Measurements from ENCODE around the gene SCPEP1. TPM values are rescaled to one million over a fixed set of nuclear protein-coding genes. Genes with fewer than 3 reads are reported as not detected.
"Not testable (repeated sequence)": the region's sequence is repeated elsewhere in the genome, so short reads cannot be mapped to it uniquely, and the experiment has no call there.

Gene SCPEP1
- total RNA-seq, 1 experiment from 2014 or later: 19.4 TPM

DNA sequence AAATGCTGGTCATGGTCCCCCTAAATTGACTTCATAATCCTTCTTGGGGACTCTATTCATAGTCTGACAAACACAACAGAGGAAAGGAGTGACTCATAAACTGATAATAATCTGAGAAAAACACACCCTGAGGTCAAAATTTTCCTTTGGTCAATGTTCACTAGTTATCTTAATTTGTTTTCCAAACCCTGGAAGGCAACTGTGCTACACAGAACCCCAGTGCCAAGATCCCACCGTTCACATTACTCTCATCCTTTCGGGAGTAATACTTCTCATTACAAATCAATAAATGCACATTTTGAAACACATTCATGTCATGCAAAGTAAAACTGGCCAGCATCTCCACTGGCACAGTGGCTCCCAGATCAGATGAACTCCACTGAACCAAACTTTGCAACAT is 40.2 kb upstream of the SCPEP1 start:
- Histone ChIP-seq H3K4me2 (peak overlapping the region; percentile 13; the same call in 1 of the 2 replicates), H2AFZ (no peak overlapping the region), H3K9me2 (ENCODE audit: insufficient read depth) (no peaks in the 10 kb centered on the region), H3F3A (ENCODE audit: insufficient read depth, low read depth) (peaks cover 15% of the 10 kb centered on the region), H3K9me3 (ENCODE audit: insufficient read depth, low read depth) (peaks cover 3% of the 10 kb centered on the region; the same call in 1 of the 2 replicates), H3K4me3 (no peak overlapping the region), H3K4me1 (replicated peaks; ENCODE audit: insufficient read depth) (peaks cover 19% of the 10 kb centered on the region), H3K27ac (peak overlapping the region; percentile 9; the same call in 1 of the 2 replicates), H4K20me1 (ENCODE audit: insufficient read depth) (no peaks in the 10 kb centered on the region), H3K27me3 (ENCODE audit: insufficient read depth, low read depth) (no peaks in the 10 kb centered on the region), H3K79me2 (ENCODE audit: low read depth) (no peaks in the 10 kb centered on the region), H3K36me3 (ENCODE audit: low read depth) (peaks cover 51% of the 10 kb centered on the region)
- POLR2A ChIA-PET (ENCODE audit: unreplicated experiment): no interaction called here
- CTCF ChIA-PET: interaction anchor here (0.6 to 0.7 kb wide), 2 partner anchors 118 to 119 kb away, joined by 3 read pairs; no protein-coding TSS in a partner anchor
- DNase-seq: peak in 1 of 2 experiments; percentile 61
- no TSS peak for BruUV-seq (replicated peaks)
- TF ChIP-seq, protein P1, sequence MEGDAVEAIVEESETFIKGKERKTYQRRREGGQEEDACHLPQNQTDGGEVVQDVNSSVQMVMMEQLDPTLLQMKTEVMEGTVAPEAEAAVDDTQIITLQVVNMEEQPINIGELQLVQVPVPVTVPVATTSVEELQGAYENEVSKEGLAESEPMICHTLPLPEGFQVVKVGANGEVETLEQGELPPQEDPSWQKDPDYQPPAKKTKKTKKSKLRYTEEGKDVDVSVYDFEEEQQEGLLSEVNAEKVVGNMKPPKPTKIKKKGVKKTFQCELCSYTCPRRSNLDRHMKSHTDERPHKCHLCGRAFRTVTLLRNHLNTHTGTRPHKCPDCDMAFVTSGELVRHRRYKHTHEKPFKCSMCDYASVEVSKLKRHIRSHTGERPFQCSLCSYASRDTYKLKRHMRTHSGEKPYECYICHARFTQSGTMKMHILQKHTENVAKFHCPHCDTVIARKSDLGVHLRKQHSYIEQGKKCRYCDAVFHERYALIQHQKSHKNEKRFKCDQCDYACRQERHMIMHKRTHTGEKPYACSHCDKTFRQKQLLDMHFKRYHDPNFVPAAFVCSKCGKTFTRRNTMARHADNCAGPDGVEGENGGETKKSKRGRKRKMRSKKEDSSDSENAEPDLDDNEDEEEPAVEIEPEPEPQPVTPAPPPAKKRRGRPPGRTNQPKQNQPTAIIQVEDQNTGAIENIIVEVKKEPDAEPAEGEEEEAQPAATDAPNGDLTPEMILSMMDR (conservative IDR thresholded peaks at IDR 0.05): no peak
- TF ChIP-seq EZH2 (IDR thresholded peaks at IDR 0.05; ENCODE audit: low read depth): no peak
- intact Hi-C loops (cut with micrococcal nuclease; ENCODE audit: unreplicated experiment): no loop called here

DNA sequence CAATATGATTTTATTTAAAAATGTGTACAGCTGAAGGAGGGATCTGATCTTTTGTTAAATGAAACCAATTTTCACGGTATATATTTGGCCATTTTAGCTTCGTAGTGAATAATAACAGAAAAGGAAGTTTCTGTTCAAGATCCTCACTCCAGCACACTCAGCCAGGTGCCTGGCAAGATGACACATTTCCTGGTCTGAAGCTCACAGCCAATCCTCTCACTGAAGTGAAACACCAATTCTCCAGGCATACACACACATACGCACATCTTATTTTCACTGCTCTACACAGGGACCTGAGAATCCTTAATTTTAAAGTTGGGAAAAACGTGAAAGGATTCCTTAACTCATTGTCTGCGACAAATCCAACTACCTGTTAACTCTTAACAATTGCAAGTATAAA is 39.7 kb upstream of the SCPEP1 start:
- H4K20me1 ChIP-seq (ENCODE audit: insufficient read depth); H3K9me2 ChIP-seq (ENCODE audit: insufficient read depth); DNase-seq; POLR2A ChIA-PET (ENCODE audit: unreplicated experiment); BruUV-seq (replicated peaks); H3K9me3 ChIP-seq (ENCODE audit: insufficient read depth, low read depth); intact Hi-C loops (cut with micrococcal nuclease; ENCODE audit: unreplicated experiment); H3K4me3 ChIP-seq; H3K79me2 ChIP-seq (ENCODE audit: low read depth); H2AFZ ChIP-seq; H3K27me3 ChIP-seq (ENCODE audit: insufficient read depth, low read depth): not testable (repeated sequence)
- Histone ChIP-seq H3K4me2 (0 out of 2 replicates have a peak overlapping the region, but pooled peaks have one; percentile 13), H3F3A (ENCODE audit: insufficient read depth, low read depth) (peaks cover 19% of the 10 kb centered on the region), H3K4me1 (replicated peaks; ENCODE audit: insufficient read depth) (peaks cover 19% of the 10 kb centered on the region), H3K27ac (peak overlapping the region; percentile 9; the same call in 1 of the 2 replicates), H3K36me3 (ENCODE audit: low read depth) (peaks cover 51% of the 10 kb centered on the region)
- CTCF ChIA-PET: interaction anchor here (0.6 to 0.7 kb wide), 2 partner anchors 118 to 119 kb away, joined by 3 read pairs; no protein-coding TSS in a partner anchor

- no peak overlapping the region for H3K4me2 ChIP-seq
- H3K9me3 ChIP-seq (ENCODE audit: insufficient read depth, low read depth): no peaks in the 10 kb centered on the region
- H3K27ac ChIP-seq: no peak overlapping the region
- H3K4me3 ChIP-seq: no peak overlapping the region
- H2AFZ ChIP-seq: no peak overlapping the region
- peaks cover 19% of the 10 kb centered on the region for H3K4me1 ChIP-seq (replicated peaks; ENCODE audit: insufficient read depth)
- peaks cover 26% of the 10 kb centered on the region for H3F3A ChIP-seq (ENCODE audit: insufficient read depth, low read depth)
- BruUV-seq (replicated peaks): no TSS peak
- peak; percentile 2 to 59 for DNase-seq
- H3K9me2 ChIP-seq (ENCODE audit: insufficient read depth): no peaks in the 10 kb centered on the region
- no peaks in the 10 kb centered on the region for H3K27me3 ChIP-seq (ENCODE audit: insufficient read depth, low read depth)
- intact Hi-C loops (cut with micrococcal nuclease; ENCODE audit: unreplicated experiment): loop anchor here (1.0 to 10.0 kb wide), 4 partner anchors 108 to 348 kb away; partner anchors contain the start of genes C17orf67, DGKE and NOG
- no peaks in the 10 kb centered on the region for H3K79me2 ChIP-seq (ENCODE audit: low read depth)
- ChIA-PET POLR2A (ENCODE audit: unreplicated experiment) (no interaction called here), CTCF (interaction anchor here (1.4 kb wide), 1 partner anchor 120 kb away, joined by 7 read pairs; no protein-coding TSS in a partner anchor)
- H3K36me3 ChIP-seq (ENCODE audit: low read depth): peaks cover 63% of the 10 kb centered on the region
- H4K20me1 ChIP-seq (ENCODE audit: insufficient read depth): no peaks in the 10 kb centered on the region
- TF ChIP-seq, protein P1 (conservative IDR thresholded peaks at IDR 0.05): peak; percentile 95
- TF ChIP-seq EZH2 (IDR thresholded peaks at IDR 0.05; ENCODE audit: low read depth): no peak
Observed at GRCh38 chr17:56939869-56940484, 38.0 kb upstream of the SCPEP1 start.

All from PC-9 (cell line).